GM23338 (cell line): Measurements from ENCODE around the gene SEC24C. TPM values are rescaled to one million over a fixed set of nuclear protein-coding genes. Genes with fewer than 3 reads are reported as not detected.

Experiments
- ATAC-seq: fragments of 200-7000 bp; cut with Tn5 transposase; 3 replicates; pipeline ENCODE4 v1.9.1; 2020
- DNase-seq: peaks from one replicate; pipeline ENCODE4 v3.0.0-alpha.2; 2015; ENCODE audit warnings: low spot score
- H2AFZ ChIP-seq: fragments of 200-600 bp; sonication (generic); 2 replicates; pipeline ENCODE4 v1.8.0; 2016; ENCODE audit warnings: antibody characterized with exemption, mild to moderate bottlenecking, moderate library complexity
- H3F3A ChIP-seq: fragments of 200-600 bp; sonication (generic); replicated peaks from 2 replicates; pipeline ENCODE4 v1.8.0; 2017; ENCODE audit warnings: antibody characterized with exemption, mixed run types, low read depth
- H3K27ac ChIP-seq: fragments of 200-600 bp; sonication (generic); 2 replicates; pipeline ENCODE4 v1.6.1; 2016; ENCODE audit warnings: low read depth
- H3K27me3 ChIP-seq: fragments of 200-600 bp; sonication (generic); 2 replicates; pipeline ENCODE4 v1.8.0; 2016; ENCODE audit warnings: mild to moderate bottlenecking, mixed run types, moderate library complexity; ENCODE audit not compliant: insufficient read depth
- H3K36me3 ChIP-seq: fragments of 200-600 bp; sonication (generic); 2 replicates; pipeline ENCODE4 v1.8.0; 2016; ENCODE audit warnings: mild to moderate bottlenecking; ENCODE audit not compliant: insufficient read depth
- H3K4me1 ChIP-seq: fragments of 200-600 bp; sonication (generic); 2 replicates; pipeline ENCODE4 v1.8.0; 2016; ENCODE audit warnings: mild to moderate bottlenecking, moderate library complexity; ENCODE audit not compliant: insufficient read depth
- H3K4me2 ChIP-seq: fragments of 200-600 bp; sonication (generic); 2 replicates; pipeline ENCODE4 v1.7.1; 2017; ENCODE audit warnings: mixed run types
- H3K4me3 ChIP-seq: fragments of 200-600 bp; sonication (generic); 2 replicates; pipeline ENCODE4 v1.6.1; 2016; ENCODE audit warnings: mixed run types
- H3K79me2 ChIP-seq: fragments of 200-600 bp; sonication (generic); replicated peaks from 2 replicates; pipeline ENCODE4 v1.8.0; 2017; ENCODE audit warnings: mild to moderate bottlenecking; ENCODE audit not compliant: insufficient read depth
- H3K9me2 ChIP-seq: fragments of 200-600 bp; sonication (generic); 2 replicates; pipeline ENCODE4 v1.8.0; 2017; ENCODE audit not compliant: insufficient read depth
- H4K20me1 ChIP-seq: fragments of 200-600 bp; sonication (generic); replicated peaks from 2 replicates; pipeline ENCODE4 v1.8.0; 2017; ENCODE audit warnings: mild to moderate bottlenecking; ENCODE audit not compliant: insufficient read depth
- H3K27ac Mint-ChIP-seq: 2 replicates; pipeline ENCODE4 v1.8.0; 2020; ENCODE audit warnings: inconsistent platforms, mild to moderate bottlenecking, moderate library complexity, mixed read lengths
- H3K27me3 Mint-ChIP-seq: 3 replicates; pipeline ENCODE4 v1.8.0; 2022; ENCODE audit warnings: low read depth, mild to moderate bottlenecking, moderate library complexity, mixed read lengths, inconsistent platforms; ENCODE audit not compliant: insufficient read depth, poor library complexity
- H3K36me3 Mint-ChIP-seq: 3 replicates; pipeline ENCODE4 v1.8.0; 2021; ENCODE audit warnings: low read depth, mild to moderate bottlenecking, inconsistent platforms, moderate library complexity, mixed read lengths
- H3K4me1 Mint-ChIP-seq: 3 replicates; pipeline ENCODE4 v1.8.0; 2020; ENCODE audit warnings: mild to moderate bottlenecking, inconsistent platforms, mixed read lengths
- H3K4me3 Mint-ChIP-seq: 3 replicates; pipeline ENCODE4 v1.8.0; 2021; ENCODE audit warnings: moderate library complexity, mild to moderate bottlenecking, inconsistent platforms, mixed read lengths
- H3K9me3 Mint-ChIP-seq: 3 replicates; pipeline ENCODE4 v1.8.0; 2020; ENCODE audit warnings: moderate library complexity, mild to moderate bottlenecking, inconsistent platforms, mixed read lengths
- CREB1 ChIP-seq: fragments of 250-450 bp; sonication (Bioruptor Pico); IDR thresholded peaks from 2 replicates; pipeline ENCODE4 v1.5.0; 2020; ENCODE audit warnings: low read depth, mild to moderate bottlenecking, moderate library complexity
- EZH2 ChIP-seq: fragments of 200-600 bp; sonication (generic); IDR thresholded peaks from one replicate; pipeline ENCODE4 v1.8.0; 2017; ENCODE audit warnings: antibody characterized with exemption, mild to moderate bottlenecking, low read depth; ENCODE audit not compliant: unreplicated experiment
- EZH2phosphoT487 ChIP-seq: fragments of 200-600 bp; sonication (generic); IDR thresholded peaks from one replicate; pipeline ENCODE4 v1.8.1; 2018; ENCODE audit warnings: antibody characterized with exemption; ENCODE audit not compliant: unreplicated experiment
- JUNB ChIP-seq: IDR thresholded peaks from one replicate; pipeline ENCODE4 v1.6.1; 2016; ENCODE audit warnings: antibody characterized with exemption; ENCODE audit not compliant: unreplicated experiment
- NANOG ChIP-seq: IDR thresholded peaks from 2 replicates; pipeline ENCODE4 v1.6.1; 2016; ENCODE audit warnings: antibody characterized with exemption, borderline replicate concordance
- POLR2AphosphoS5 ChIP-seq: IDR thresholded peaks from 2 replicates; pipeline ENCODE4 v1.6.1; 2016; ENCODE audit warnings: antibody characterized with exemption, low read depth
- STAT1 ChIP-seq: IDR thresholded peaks from one replicate; pipeline ENCODE4 v1.6.1; 2016; ENCODE audit warnings: antibody characterized with exemption; ENCODE audit not compliant: unreplicated experiment
- ZNF114 ChIP-seq: fragments of 250-450 bp; sonication (Bioruptor Pico); IDR thresholded peaks from 2 replicates; pipeline ENCODE4 v1.5.0; 2020; ENCODE audit warnings: mild to moderate bottlenecking, moderate library complexity
- ZNF331 ChIP-seq: fragments of 250-450 bp; sonication (Bioruptor Pico); IDR thresholded peaks from 2 replicates; pipeline ENCODE4 v1.5.0; 2020; ENCODE audit warnings: low read depth, mild to moderate bottlenecking, moderate library complexity
- polyA plus RNA-seq: library from polyadenylated mRNA; unstranded; fragments of >200 nt; fragmentation: Nextera tagmentation; extraction: Ambion mirVana; gene quantifications from 2 replicates; pipeline ENCODE4 v1.2.1, GENCODE V29; 2016
- total RNA-seq: library from RNA; depleted of rRNA; stranded (reverse); fragments of >200 nt; shearing (Covaris generic); gene quantifications from 2 replicates; pipeline ENCODE4 v1.2.3, GENCODE V29; 2014
- TF ChIP-seq, protein P1 (sequence below): IDR thresholded peaks from one replicate; pipeline ENCODE4 v1.6.1; 2018; ENCODE audit warnings: antibody characterized with exemption; ENCODE audit not compliant: unreplicated experiment
- TF ChIP-seq, protein P2 (sequence below), 2 experiments: fragments of 200-600 bp in 1 of 2; sonication (generic) in 1 of 2; conservative IDR thresholded peaks; 2 replicates each; pipeline versions ENCODE4 v1.5.1 to v1.6.1; 2016 to 2017; ENCODE audit warnings: antibody characterized with exemption in 2 of 2, low read depth in 2 of 2, mild to moderate bottlenecking in 2 of 2, moderate library complexity in 1 of 2
- TF ChIP-seq, protein P3 (sequence below): IDR thresholded peaks from 2 replicates; pipeline ENCODE4 v1.6.1; 2016; ENCODE audit warnings: antibody characterized with exemption
- TF ChIP-seq, protein P4 (sequence below): fragments of 250-450 bp; sonication (Bioruptor Pico); IDR thresholded peaks from 2 replicates; pipeline ENCODE4 v1.5.0; 2020; ENCODE audit warnings: mild to moderate bottlenecking, moderate library complexity

SEC24C gene
- total and polyA plus RNA-seq, 2 experiments from 2014 or later: 16.9 to 64.2 TPM

DNA sequence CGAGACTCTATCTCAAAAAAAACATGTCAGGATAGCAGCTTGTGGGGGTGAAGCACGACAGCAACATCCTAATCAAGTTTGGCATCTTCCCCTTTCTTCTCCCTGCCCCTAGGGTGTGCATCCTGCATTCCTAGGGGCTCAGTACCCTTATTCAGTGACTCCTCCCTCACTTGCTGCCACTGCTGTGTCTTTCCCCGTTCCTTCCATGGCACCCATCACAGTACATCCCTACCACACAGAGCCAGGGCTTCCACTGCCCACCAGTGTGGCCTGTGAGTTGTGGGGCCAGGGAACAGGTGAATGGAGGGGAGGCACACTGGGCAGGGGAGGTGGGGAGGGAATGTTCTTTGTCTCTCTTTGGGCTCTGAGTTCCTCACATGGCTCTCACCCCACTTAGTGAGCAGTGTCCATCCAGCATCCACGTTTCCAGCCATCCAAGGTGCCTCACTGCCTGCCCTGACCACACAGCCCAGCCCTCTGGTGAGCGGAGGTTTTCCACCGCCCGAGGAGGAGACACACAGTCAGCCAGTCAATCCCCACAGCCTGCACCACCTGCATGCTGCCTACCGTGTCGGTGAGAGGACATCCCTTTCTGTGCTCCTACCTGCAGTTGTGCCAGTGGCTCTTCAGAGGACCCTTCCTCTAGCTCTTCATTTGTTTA lies 55.9 kb downstream of the SEC24C start:
- Histone ChIP-seq H3K79me2 (no peaks in the 10 kb centered on the region), H3K9me2 (no peaks in the 10 kb centered on the region), H3K4me3 (no peak overlapping the region), H4K20me1 (no peaks in the 10 kb centered on the region; the same call in 1 of the 2 replicates), H3K4me2 (no peak overlapping the region), H3K27ac (no peak overlapping the region), H3F3A (no peaks in the 10 kb centered on the region), H3K36me3 (no peaks in the 10 kb centered on the region), H3K27me3 (no peaks in the 10 kb centered on the region), H2AFZ (no peak overlapping the region), H3K4me1 (no peaks in the 10 kb centered on the region)
- no peak for ATAC-seq
- DNase-seq: no peak
- peaks cover 6% of the 10 kb centered on the region for H3K27me3 Mint-ChIP-seq
- no peaks in the 10 kb centered on the region for H3K9me3 Mint-ChIP-seq
- no peaks in the 10 kb centered on the region; the same call in 2 of the 3 replicates for H3K4me1 Mint-ChIP-seq
- no peak overlapping the region for H3K4me3 Mint-ChIP-seq
- H3K27ac Mint-ChIP-seq: no peak overlapping the region
- peaks cover 46% of the 10 kb centered on the region for H3K36me3 Mint-ChIP-seq
- TF ChIP-seq, protein P1, sequence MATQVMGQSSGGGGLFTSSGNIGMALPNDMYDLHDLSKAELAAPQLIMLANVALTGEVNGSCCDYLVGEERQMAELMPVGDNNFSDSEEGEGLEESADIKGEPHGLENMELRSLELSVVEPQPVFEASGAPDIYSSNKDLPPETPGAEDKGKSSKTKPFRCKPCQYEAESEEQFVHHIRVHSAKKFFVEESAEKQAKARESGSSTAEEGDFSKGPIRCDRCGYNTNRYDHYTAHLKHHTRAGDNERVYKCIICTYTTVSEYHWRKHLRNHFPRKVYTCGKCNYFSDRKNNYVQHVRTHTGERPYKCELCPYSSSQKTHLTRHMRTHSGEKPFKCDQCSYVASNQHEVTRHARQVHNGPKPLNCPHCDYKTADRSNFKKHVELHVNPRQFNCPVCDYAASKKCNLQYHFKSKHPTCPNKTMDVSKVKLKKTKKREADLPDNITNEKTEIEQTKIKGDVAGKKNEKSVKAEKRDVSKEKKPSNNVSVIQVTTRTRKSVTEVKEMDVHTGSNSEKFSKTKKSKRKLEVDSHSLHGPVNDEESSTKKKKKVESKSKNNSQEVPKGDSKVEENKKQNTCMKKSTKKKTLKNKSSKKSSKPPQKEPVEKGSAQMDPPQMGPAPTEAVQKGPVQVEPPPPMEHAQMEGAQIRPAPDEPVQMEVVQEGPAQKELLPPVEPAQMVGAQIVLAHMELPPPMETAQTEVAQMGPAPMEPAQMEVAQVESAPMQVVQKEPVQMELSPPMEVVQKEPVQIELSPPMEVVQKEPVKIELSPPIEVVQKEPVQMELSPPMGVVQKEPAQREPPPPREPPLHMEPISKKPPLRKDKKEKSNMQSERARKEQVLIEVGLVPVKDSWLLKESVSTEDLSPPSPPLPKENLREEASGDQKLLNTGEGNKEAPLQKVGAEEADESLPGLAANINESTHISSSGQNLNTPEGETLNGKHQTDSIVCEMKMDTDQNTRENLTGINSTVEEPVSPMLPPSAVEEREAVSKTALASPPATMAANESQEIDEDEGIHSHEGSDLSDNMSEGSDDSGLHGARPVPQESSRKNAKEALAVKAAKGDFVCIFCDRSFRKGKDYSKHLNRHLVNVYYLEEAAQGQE: no peak
- TF ChIP-seq POLR2AphosphoS5: no peak
- TF ChIP-seq, protein P2, sequence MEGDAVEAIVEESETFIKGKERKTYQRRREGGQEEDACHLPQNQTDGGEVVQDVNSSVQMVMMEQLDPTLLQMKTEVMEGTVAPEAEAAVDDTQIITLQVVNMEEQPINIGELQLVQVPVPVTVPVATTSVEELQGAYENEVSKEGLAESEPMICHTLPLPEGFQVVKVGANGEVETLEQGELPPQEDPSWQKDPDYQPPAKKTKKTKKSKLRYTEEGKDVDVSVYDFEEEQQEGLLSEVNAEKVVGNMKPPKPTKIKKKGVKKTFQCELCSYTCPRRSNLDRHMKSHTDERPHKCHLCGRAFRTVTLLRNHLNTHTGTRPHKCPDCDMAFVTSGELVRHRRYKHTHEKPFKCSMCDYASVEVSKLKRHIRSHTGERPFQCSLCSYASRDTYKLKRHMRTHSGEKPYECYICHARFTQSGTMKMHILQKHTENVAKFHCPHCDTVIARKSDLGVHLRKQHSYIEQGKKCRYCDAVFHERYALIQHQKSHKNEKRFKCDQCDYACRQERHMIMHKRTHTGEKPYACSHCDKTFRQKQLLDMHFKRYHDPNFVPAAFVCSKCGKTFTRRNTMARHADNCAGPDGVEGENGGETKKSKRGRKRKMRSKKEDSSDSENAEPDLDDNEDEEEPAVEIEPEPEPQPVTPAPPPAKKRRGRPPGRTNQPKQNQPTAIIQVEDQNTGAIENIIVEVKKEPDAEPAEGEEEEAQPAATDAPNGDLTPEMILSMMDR (conservative IDR thresholded peaks at IDR 0.05; ENCODE audit: low read depth in 2 of 2): no peak
- TF ChIP-seq, protein P3, sequence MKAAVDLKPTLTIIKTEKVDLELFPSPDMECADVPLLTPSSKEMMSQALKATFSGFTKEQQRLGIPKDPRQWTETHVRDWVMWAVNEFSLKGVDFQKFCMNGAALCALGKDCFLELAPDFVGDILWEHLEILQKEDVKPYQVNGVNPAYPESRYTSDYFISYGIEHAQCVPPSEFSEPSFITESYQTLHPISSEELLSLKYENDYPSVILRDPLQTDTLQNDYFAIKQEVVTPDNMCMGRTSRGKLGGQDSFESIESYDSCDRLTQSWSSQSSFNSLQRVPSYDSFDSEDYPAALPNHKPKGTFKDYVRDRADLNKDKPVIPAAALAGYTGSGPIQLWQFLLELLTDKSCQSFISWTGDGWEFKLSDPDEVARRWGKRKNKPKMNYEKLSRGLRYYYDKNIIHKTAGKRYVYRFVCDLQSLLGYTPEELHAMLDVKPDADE: no peak
- no peak for TF ChIP-seq ZNF114 (CRISPR knock-in tag)
- TF ChIP-seq, protein P4, sequence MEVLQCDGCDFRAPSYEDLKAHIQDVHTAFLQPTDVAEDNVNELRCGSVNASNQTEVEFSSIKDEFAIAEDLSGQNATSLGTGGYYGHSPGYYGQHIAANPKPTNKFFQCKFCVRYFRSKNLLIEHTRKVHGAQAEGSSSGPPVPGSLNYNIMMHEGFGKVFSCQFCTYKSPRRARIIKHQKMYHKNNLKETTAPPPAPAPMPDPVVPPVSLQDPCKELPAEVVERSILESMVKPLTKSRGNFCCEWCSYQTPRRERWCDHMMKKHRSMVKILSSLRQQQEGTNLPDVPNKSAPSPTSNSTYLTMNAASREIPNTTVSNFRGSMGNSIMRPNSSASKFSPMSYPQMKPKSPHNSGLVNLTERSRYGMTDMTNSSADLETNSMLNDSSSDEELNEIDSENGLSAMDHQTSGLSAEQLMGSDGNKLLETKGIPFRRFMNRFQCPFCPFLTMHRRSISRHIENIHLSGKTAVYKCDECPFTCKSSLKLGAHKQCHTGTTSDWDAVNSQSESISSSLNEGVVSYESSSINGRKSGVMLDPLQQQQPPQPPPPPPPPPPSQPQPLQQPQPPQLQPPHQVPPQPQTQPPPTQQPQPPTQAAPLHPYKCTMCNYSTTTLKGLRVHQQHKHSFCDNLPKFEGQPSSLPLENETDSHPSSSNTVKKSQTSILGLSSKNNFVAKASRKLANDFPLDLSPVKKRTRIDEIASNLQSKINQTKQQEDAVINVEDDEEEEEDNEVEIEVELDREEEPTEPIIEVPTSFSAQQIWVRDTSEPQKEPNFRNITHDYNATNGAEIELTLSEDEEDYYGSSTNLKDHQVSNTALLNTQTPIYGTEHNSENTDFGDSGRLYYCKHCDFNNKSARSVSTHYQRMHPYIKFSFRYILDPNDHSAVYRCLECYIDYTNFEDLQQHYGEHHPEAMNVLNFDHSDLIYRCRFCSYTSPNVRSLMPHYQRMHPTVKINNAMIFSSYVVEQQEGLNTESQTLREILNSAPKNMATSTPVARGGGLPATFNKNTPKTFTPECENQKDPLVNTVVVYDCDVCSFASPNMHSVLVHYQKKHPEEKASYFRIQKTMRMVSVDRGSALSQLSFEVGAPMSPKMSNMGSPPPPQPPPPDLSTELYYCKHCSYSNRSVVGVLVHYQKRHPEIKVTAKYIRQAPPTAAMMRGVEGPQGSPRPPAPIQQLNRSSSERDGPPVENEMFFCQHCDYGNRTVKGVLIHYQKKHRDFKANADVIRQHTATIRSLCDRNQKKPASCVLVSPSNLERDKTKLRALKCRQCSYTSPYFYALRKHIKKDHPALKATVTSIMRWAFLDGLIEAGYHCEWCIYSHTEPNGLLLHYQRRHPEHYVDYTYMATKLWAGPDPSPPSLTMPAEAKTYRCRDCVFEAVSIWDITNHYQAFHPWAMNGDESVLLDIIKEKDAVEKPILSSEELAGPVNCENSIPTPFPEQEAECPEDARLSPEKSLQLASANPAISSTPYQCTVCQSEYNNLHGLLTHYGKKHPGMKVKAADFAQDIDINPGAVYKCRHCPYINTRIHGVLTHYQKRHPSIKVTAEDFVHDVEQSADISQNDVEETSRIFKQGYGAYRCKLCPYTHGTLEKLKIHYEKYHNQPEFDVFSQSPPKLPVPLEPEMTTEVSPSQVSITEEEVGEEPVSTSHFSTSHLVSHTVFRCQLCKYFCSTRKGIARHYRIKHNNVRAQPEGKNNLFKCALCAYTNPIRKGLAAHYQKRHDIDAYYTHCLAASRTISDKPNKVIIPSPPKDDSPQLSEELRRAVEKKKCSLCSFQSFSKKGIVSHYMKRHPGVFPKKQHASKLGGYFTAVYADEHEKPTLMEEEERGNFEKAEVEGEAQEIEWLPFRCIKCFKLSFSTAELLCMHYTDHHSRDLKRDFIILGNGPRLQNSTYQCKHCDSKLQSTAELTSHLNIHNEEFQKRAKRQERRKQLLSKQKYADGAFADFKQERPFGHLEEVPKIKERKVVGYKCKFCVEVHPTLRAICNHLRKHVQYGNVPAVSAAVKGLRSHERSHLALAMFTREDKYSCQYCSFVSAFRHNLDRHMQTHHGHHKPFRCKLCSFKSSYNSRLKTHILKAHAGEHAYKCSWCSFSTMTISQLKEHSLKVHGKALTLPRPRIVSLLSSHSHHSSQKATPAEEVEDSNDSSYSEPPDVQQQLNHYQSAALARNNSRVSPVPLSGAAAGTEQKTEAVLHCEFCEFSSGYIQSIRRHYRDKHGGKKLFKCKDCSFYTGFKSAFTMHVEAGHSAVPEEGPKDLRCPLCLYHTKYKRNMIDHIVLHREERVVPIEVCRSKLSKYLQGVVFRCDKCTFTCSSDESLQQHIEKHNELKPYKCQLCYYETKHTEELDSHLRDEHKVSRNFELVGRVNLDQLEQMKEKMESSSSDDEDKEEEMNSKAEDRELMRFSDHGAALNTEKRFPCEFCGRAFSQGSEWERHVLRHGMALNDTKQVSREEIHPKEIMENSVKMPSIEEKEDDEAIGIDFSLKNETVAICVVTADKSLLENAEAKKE (CRISPR knock-in tag): no peak
- TF ChIP-seq CREB1 (CRISPR knock-in tag): no peak
- no peak for TF ChIP-seq NANOG
- TF ChIP-seq STAT1: no peak
- no peak for TF ChIP-seq EZH2phosphoT487
- no peak for TF ChIP-seq JUNB
- TF ChIP-seq ZNF331: no peak
- TF ChIP-seq EZH2: no peak
